ENCODE data around the gene C2CD2. TPM values are rescaled to one million over a fixed set of nuclear protein-coding genes. Genes with fewer than 3 reads are reported as not detected.

The C2CD2 gene
- total RNA-seq, 1 donor from 2014 or later = 45.0 TPM

DNA sequence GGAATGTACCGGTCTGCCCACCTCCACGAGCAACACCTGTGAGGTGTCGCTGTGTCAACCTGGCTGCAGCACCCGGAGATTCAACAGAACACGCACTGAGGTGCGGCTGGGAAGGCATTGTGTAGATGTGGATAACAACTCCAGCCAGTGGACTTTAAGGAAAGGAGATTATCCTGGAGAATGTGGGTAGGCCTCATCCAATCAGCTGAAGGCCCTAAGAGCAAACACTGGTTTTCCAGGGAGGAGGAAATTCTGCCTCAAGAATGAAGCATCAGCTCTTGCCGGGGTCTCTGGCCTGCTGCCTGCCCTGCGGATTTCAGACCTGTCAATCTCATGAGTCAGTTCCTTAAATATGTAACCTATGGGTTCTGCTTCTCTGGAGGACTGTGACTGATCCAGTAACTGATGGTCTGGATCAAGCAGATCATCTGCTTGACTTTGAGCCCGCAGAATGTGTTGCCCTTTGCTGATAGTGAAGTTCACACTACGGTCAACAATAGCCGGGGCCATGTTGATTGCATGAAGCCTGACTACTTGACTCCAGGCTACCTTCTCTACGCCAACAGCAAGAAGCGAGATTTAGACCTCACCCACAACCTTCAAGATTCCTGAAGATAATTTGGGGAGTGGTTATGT, 58.8 kb downstream of the C2CD2 start:
- no peak for DNase-seq (ENCODE audit: low spot score in 2 of 2)
- Histone ChIP-seq H3K4me1 (peaks cover 3 to 7% of the 10 kb centered on the region in 2 donors), H3K9me3 (no peaks in the 10 kb centered on the region), H3K27me3 (no peaks in the 10 kb centered on the region), H3K4me3 (no peak overlapping the region), H3K27ac (no peak overlapping the region), H3K36me3 (peaks cover 35 to 51% of the 10 kb centered on the region in 2 donors)
- TF ChIP-seq CTCF (IDR thresholded peaks at IDR 0.05) = no peak
- intact Hi-C loops (cut with DNase I) = no loop called here

GRCh38 chr21:41894511-41894910, 59.3 kb downstream of the C2CD2 start:
- Histone ChIP-seq H3K27ac (no peak overlapping the region), H3K36me3 (peaks cover 30 to 51% of the 10 kb centered on the region in 2 donors)
- no peak for TF ChIP-seq CTCF (IDR thresholded peaks at IDR 0.05)

GRCh38 chr21:41892726-41893125, 61.1 kb downstream of the C2CD2 start:
- no peak for DNase-seq (ENCODE audit: low spot score in 2 of 2)
- H3K9me3 ChIP-seq = no peaks in the 10 kb centered on the region
- TF ChIP-seq CTCF (IDR thresholded peaks at IDR 0.05) = no peak
- intact Hi-C loops (cut with DNase I) = no loop called here
- peaks cover 20 to 46% of the 10 kb centered on the region in 2 donors for H3K36me3 ChIP-seq
- no peaks in the 10 kb centered on the region for H3K27me3 ChIP-seq
- H3K27ac ChIP-seq = no peak overlapping the region
- peaks cover 3 to 7% of the 10 kb centered on the region in 2 donors for H3K4me1 ChIP-seq
- no peak overlapping the region for H3K4me3 ChIP-seq

More at GRCh38 chr21:41894511-41894910, 59.3 kb downstream of the C2CD2 start:
- Histone ChIP-seq H3K9me3 (no peaks in the 10 kb centered on the region), H3K4me3 (no peak overlapping the region), H3K27me3 (no peaks in the 10 kb centered on the region), H3K4me1 (peaks cover 3 to 7% of the 10 kb centered on the region in 2 donors)
- intact Hi-C loops (cut with DNase I) = no loop called here
- no peak for DNase-seq (ENCODE audit: low spot score in 2 of 2)

- H3K27ac ChIP-seq = no peak overlapping the region
- peaks cover 20 to 46% of the 10 kb centered on the region in 2 donors for H3K36me3 ChIP-seq
- no peak overlapping the region for H3K4me3 ChIP-seq
- no peak for DNase-seq (ENCODE audit: low spot score in 2 of 2)
- intact Hi-C loops (cut with DNase I) = no loop called here
- no peaks in the 10 kb centered on the region for H3K27me3 ChIP-seq
- H3K4me1 ChIP-seq = peaks cover 3 to 5% of the 10 kb centered on the region in 2 donors
- H3K9me3 ChIP-seq = no peaks in the 10 kb centered on the region
- TF ChIP-seq CTCF (IDR thresholded peaks at IDR 0.05) = no peak
These were observed 62.7 kb downstream of the C2CD2 start for GRCh38 chr21:41891132-41891531.

DNA sequence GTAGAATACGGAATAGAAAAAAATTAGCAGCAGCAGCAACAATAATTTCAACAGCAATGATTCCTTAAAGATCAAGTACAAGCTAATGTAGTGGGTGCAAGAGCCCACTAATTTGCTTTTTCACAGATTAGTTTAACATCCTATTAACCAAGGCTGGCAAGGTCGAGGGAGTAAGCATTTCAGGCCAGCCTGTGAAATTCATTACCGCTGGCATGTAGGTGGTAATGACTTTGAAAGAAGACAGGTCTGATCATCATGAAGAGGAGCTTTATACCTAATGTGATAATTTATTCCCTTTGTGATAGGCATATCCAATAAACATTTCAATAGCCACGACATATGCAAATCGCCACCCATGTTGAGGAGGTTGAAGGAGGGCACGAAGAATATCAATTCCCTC, 63.5 kb downstream of the C2CD2 start:
- intact Hi-C loops (cut with DNase I) = no loop called here

More for the DNA sequence above, 63.5 kb downstream of the C2CD2 start:
- no peak overlapping the region for H3K4me3 ChIP-seq
- H3K36me3 ChIP-seq = peaks cover 20 to 45% of the 10 kb centered on the region in 2 donors
- no peaks in the 10 kb centered on the region for H3K9me3 ChIP-seq
- TF ChIP-seq CTCF (IDR thresholded peaks at IDR 0.05) = no peak
- no peak overlapping the region for H3K27ac ChIP-seq
- no peak for DNase-seq (ENCODE audit: low spot score in 2 of 2)
- H3K27me3 ChIP-seq = no peaks in the 10 kb centered on the region
- H3K4me1 ChIP-seq = no peaks in the 10 kb centered on the region

Measured in ascending aorta (tissue), 2 donors.